ENCODE results near the gene NFATC2IP.

- TF ChIP-seq DMBX1 (CRISPR knock-in tag; IDR thresholded peaks at IDR 0.05; ENCODE audit: borderline replicate concordance) = no peak
- no peak for TF ChIP-seq CREB1 (IDR thresholded peaks at IDR 0.05)
- TF ChIP-seq CREB1 (CRISPR knock-in tag; IDR thresholded peaks at IDR 0.05) = no peak
- no peak for TF ChIP-seq MAZ (CRISPR knock-in tag; conservative IDR thresholded peaks at IDR 0.05 in 1 of 2, IDR thresholded peaks at IDR 0.05 in 1 of 2)
- TF ChIP-seq NFRKB (IDR thresholded peaks at IDR 0.05; ENCODE audit: low read depth) = no peak
- no peak for TF ChIP-seq CBX5 (IDR thresholded peaks at IDR 0.05; ENCODE audit: borderline replicate concordance, low read depth)
Observed at GRCh38 chr16:28904363-28904762, 46.4 kb upstream of the NFATC2IP start.

All from K562 (cell line).